HG02571 (cell line): ENCODE results near the gene ACSBG1.

Experiments
- ATAC-seq: cut with Tn5 transposase; IDR thresholded peaks from one replicate; pipeline ENCODE4 v1.9.1; 2021; ENCODE audit warnings: mild to moderate bottlenecking, moderate library complexity; ENCODE audit not compliant: unreplicated experiment

ACSBG1 gene

GRCh38 chr15:78234515-78235040 is at the start of gene ACSBG1:
Gene ACSBG1 (minus strand): TSS chr15:78234565. CDS start chr15:78234501, 64 bp downstream.
- no peak for ATAC-seq

GRCh38 chr15:78282324-78282723 is 48.0 kb upstream of the ACSBG1 start:
- no peak for ATAC-seq

GRCh38 chr15:78280319-78281072 is 46.1 kb upstream of the ACSBG1 start:
- no peak for ATAC-seq

- no peak for ATAC-seq
Observed at GRCh38 chr15:78276064-78276943, 41.9 kb upstream of the ACSBG1 start.

- no peak for ATAC-seq
Observed at GRCh38 chr15:78274994-78275393, 40.6 kb upstream of the ACSBG1 start.

- no peak for ATAC-seq
Observed at GRCh38 chr15:78272776-78273175, 38.4 kb upstream of the ACSBG1 start.

GRCh38 chr15:78272316-78272715 is 38.0 kb upstream of the ACSBG1 start:
- ATAC-seq: no peak

GRCh38 chr15:78266806-78267205 is 32.4 kb upstream of the ACSBG1 start:
- ATAC-seq: no peak

- no peak for ATAC-seq
Observed at GRCh38 chr15:78266229-78266628, 31.9 kb upstream of the ACSBG1 start.

GRCh38 chr15:78265752-78266224 is 31.4 kb upstream of the ACSBG1 start:
- ATAC-seq: no peak

- ATAC-seq: no peak
Observed at GRCh38 chr15:78265137-78265460, 30.7 kb upstream of the ACSBG1 start.

GRCh38 chr15:78264304-78265136 is 30.2 kb upstream of the ACSBG1 start, which contains the start of gene DNAJA4:
Gene DNAJA4 (plus strand): TSS chr15:78264562. CDS start chr15:78264764, 202 bp downstream.
- no peak for ATAC-seq

- ATAC-seq: no peak
Observed at GRCh38 chr15:78263907-78264303, 29.5 kb upstream of the ACSBG1 start.

GRCh38 chr15:78263351-78263781 is 29.0 kb upstream of the ACSBG1 start:
- no peak for ATAC-seq

GRCh38 chr15:78261062-78261461 is 26.7 kb upstream of the ACSBG1 start:
- no peak for ATAC-seq

GRCh38 chr15:78260489-78260888 is 26.1 kb upstream of the ACSBG1 start:
- no peak for ATAC-seq

- ATAC-seq: no peak
Observed at GRCh38 chr15:78259232-78259631, 24.9 kb upstream of the ACSBG1 start.

GRCh38 chr15:78257681-78258080 is 23.3 kb upstream of the ACSBG1 start:
- ATAC-seq: no peak

GRCh38 chr15:78256044-78256437 is 21.7 kb upstream of the ACSBG1 start:
- ATAC-seq: no peak

GRCh38 chr15:78255421-78256043 is 21.2 kb upstream of the ACSBG1 start:
- no peak for ATAC-seq
